Activated T-helper 2 cell treated with anti-CD3 and anti-CD28 coated beads, Interferon-gamma antibody, Interleukin-2, Interleukin-4, amounts not matched to agents 10 μg/mL and 5 μg/mL and 100 μg/mL, durations not matched to agents 14 hours and 24 hours and 36 hours (primary cell): ENCODE data around the gene CEBPZOS. TPM values are rescaled to one million over a fixed set of nuclear protein-coding genes. Genes with fewer than 3 reads are reported as not detected.

ENCODE experiments used
- DNase-seq: peaks from one replicate; pipeline ENCODE4 v3.0.0; 2021; ENCODE audit warnings: low spot score
- H3K27ac Mint-ChIP-seq: one replicate; pipeline ENCODE4 v1.8.0; 2021; ENCODE audit warnings: mixed read lengths
- H3K27me3 Mint-ChIP-seq: one replicate; pipeline ENCODE4 v1.8.0; 2021; ENCODE audit warnings: low read depth, mixed read lengths
- H3K36me3 Mint-ChIP-seq: one replicate; pipeline ENCODE4 v1.8.0; 2021; ENCODE audit warnings: low read depth, mixed read lengths
- H3K4me1 Mint-ChIP-seq: one replicate; pipeline ENCODE4 v1.8.0; 2021; ENCODE audit warnings: low read depth, mixed read lengths
- H3K4me3 Mint-ChIP-seq: one replicate; pipeline ENCODE4 v1.8.0; 2021; ENCODE audit warnings: low read depth, mild to moderate bottlenecking, moderate library complexity, mixed read lengths
- H3K9me3 Mint-ChIP-seq: one replicate; pipeline ENCODE4 v1.8.0; 2021; ENCODE audit warnings: mixed read lengths
- intact Hi-C: fragments of 100-400 bp; cut with micrococcal nuclease; formaldehyde crosslinking; loops from one replicate; pipeline ENCODE4 v1.15.1; 2023
- total RNA-seq: library from RNA; stranded (reverse); gene quantifications from 2 replicates; pipeline ENCODE4 v1.2.3, GENCODE V29; 2022

Gene CEBPZOS
- total RNA-seq, result 37.3 and 42.3 TPM in 2 replicates

DNA sequence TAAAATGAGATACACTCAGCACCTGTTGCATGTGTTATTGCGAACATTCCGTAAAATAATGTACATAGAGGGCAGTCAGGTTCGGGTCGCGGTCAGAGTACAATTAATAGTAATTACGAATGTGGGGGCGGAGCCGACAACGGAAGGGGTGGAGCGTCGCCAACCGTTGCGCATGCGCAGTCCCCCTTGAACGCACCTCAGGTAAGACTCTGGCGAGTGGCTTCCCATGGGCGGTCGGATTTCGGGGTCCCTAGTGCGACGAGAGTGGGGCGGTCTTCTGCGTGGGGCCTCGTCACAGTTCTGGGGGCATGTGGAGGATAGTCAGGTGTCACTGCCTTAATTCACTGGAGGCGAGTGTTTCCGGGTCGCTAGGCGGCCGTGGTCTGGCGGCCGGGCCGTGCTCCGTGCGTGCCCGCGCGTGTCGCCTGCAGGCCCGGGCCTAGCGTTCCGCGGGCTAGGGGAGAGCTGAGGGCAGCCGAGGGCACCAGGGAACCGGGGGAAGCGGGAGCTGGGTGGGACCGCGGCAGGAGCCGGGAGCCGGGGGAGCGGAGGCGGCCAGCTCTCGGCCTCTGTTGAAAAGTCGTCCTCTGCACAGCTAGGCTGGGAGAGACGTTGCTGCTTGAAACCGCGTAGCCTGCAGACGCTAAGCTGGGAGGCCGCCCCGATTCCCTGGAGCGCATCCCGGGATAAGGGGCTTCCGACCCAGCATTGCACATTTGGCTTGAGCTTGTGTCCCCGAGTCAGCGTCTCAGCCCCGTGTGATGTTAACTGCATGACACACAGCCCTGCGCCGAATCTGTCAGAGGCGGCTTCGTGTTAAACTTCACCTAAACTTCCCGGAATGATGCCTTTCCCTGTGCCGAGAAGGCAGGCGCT is at the start of gene CEBPZOS:
TSS of gene CEBPZOS (plus strand) at position 177 of the 876 bp plus-strand sequence. CDS start 3,209 bp downstream, outside the sequence.
- intact Hi-C loops, result loop anchor here (1.0 to 2.0 kb wide), 2 partner anchors 35 to 40 kb away; partner anchors contain the start of genes CEBPZ, EIF2AK2 and NDUFAF7
- peaks cover 24% of the 10 kb centered on the region for H3K4me1 Mint-ChIP-seq
- peaks cover 28% of the 10 kb centered on the region for H3K36me3 Mint-ChIP-seq
- peak; percentile 82 for DNase-seq
- H3K9me3 Mint-ChIP-seq, result no peaks in the 10 kb centered on the region
- H3K4me3 Mint-ChIP-seq, result peak within 1 kb of the TSS; percentile 96
- peak within 1 kb of the TSS; percentile 97 for H3K27ac Mint-ChIP-seq
- peaks cover 1% of the 10 kb centered on the region for H3K27me3 Mint-ChIP-seq

DNA sequence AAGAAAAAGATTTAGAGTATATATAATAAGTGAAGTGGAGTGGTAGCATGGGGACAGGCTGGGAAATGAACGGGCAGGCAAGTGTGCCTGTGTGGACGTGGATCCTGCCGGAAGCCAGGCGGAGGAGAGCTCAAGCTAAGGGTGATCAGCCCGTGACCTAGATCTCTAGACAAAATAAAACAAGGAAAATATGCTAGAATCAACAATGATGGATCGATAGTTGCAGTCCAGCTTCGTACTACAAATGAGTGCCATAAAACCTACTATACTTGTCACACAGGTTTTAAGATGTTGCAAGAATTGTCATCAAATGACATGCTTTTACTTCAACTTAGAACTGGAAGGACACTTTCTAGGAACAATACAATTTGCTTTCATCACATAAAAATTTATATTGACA is 48.0 kb upstream of the CEBPZOS start:
- DNase-seq, result no peak
- Mint-ChIP-seq H3K36me3 (peaks cover 66% of the 10 kb centered on the region), H3K9me3 (no peaks in the 10 kb centered on the region), H3K4me1 (peaks cover 31% of the 10 kb centered on the region), H3K27ac (no peak overlapping the region), H3K27me3 (no peaks in the 10 kb centered on the region), H3K4me3 (no peak overlapping the region)
- intact Hi-C loops, result no loop called here

DNA sequence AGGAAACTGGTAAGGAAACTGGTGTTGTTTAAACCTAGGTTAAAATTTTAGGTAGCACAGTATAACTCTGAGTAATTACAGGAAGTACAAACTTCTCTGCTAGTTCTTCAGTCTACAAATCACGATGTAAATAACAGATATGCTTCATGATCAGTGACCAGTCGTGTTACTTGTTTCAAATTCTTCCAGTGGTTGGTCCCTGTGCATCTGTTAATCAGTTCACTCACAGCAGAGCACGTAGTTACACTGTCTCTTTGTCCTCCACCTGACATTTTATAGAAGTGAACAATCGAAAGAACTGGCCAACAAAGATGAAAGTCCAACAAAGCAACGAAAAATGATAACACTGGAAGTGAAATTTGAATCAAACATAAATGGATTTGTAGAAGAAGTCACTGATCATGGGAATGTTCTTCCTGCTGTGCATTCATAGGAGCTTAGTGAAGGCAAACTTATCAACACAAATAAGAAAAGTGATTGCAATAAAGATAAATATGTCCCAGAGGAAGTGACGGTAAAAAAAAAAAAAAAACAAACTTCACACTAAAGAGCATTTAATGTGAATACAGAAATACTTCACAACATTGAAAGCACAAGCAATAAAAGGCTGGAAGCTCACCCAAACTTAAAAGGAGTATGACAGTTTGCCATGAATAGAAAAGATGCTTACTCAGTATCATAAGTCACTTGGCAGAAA is 46.5 kb upstream of the CEBPZOS start:
- Mint-ChIP-seq H3K27ac (peak overlapping the region; percentile 56), H3K4me1 (peaks cover 38% of the 10 kb centered on the region), H3K9me3 (peaks cover 1% of the 10 kb centered on the region), H3K4me3 (peak overlapping the region; percentile 7), H3K36me3 (peaks cover 79% of the 10 kb centered on the region), H3K27me3 (no peaks in the 10 kb centered on the region)
- no peak for DNase-seq
- intact Hi-C loops, result no loop called here

- peaks cover 68% of the 10 kb centered on the region for H3K36me3 Mint-ChIP-seq
- no peaks in the 10 kb centered on the region for H3K27me3 Mint-ChIP-seq
- intact Hi-C loops, result no loop called here
- H3K4me1 Mint-ChIP-seq, result peaks cover 56% of the 10 kb centered on the region
- H3K27ac Mint-ChIP-seq, result no peak overlapping the region
- no peak overlapping the region for H3K4me3 Mint-ChIP-seq
- peaks cover 5% of the 10 kb centered on the region for H3K9me3 Mint-ChIP-seq
- DNase-seq, result no peak
Measured at GRCh38 chr2:37153224-37153623, 43.1 kb upstream of the CEBPZOS start.

GRCh38 chr2:37154785-37155184 is 41.5 kb upstream of the CEBPZOS start:
- H3K27me3 Mint-ChIP-seq, result no peaks in the 10 kb centered on the region
- intact Hi-C loops, result loop anchor here (5.0 kb wide), 2 partner anchors 72 to 223 kb away; partner anchors contain the start of genes GPATCH11 and HEATR5B
- peaks cover 54% of the 10 kb centered on the region for H3K36me3 Mint-ChIP-seq
- peak overlapping the region; percentile 94 for H3K4me3 Mint-ChIP-seq
- peak overlapping the region; percentile 38 for H3K27ac Mint-ChIP-seq
- no peak for DNase-seq
- H3K9me3 Mint-ChIP-seq, result peaks cover 5% of the 10 kb centered on the region
- H3K4me1 Mint-ChIP-seq, result peaks cover 45% of the 10 kb centered on the region

DNA sequence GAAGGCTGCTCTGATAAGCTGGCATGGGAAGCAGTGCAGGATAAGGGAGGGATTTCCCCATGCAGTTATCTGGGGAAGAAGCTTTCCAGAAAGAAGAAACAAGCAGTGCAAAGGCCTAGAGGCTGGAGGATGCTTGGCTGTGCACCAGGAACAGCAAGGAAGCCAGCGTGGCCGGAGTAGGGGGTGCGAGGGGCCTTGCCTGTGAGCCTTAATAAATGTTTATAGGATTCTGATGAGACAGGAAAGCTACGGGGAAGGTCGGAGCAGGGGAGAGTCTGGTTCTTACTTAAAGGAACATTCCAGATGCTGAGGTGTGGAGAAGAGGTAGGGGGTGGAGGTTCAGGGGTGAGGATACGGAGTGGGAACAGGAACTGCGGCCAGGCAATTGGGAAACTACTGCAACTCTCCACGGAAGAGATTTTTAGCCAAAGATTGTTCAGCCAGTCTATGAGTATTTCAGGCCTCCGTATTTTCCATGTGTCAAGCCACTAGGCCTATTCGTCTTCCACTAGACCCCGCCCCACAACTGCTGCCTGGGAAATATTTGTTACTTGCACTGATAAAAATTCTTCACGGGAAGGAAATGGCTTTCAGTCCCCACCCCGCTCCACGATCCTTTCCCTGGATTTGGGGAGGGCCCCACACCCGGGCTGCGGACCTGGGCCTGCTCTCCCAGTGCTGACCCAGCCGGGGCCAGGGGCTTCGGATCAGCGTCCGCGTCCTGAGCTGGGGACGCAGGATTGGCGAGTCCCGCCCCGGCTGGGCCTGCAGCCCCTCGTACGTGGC is 40.0 kb upstream of the CEBPZOS start:
- peak overlapping the region; percentile 94 for H3K4me3 Mint-ChIP-seq
- no peak for DNase-seq
- peaks cover 45% of the 10 kb centered on the region for H3K36me3 Mint-ChIP-seq
- H3K27me3 Mint-ChIP-seq, result no peaks in the 10 kb centered on the region
- peak overlapping the region; percentile 92 for H3K27ac Mint-ChIP-seq
- peaks cover 5% of the 10 kb centered on the region for H3K9me3 Mint-ChIP-seq
- peaks cover 33% of the 10 kb centered on the region for H3K4me1 Mint-ChIP-seq
- intact Hi-C loops, result loop anchor here (1.0 to 5.0 kb wide), 4 partner anchors 41 to 221 kb away; partner anchors contain the start of genes CEBPZ, CEBPZOS, GPATCH11 and HEATR5B

GRCh38 chr2:37156857-37157714 is 39.2 kb upstream of the CEBPZOS start, which contains the start of gene EIF2AK2:
EIF2AK2 (minus strand) TSS chr2:37156980; CDS start chr2:37147806, 9,174 bp downstream.
- peak; percentile 83 for DNase-seq
- Mint-ChIP-seq H3K27ac (peak within 1 kb of the TSS; percentile 92), H3K9me3 (peaks cover 5% of the 10 kb centered on the region), H3K27me3 (no peaks in the 10 kb centered on the region), H3K36me3 (peaks cover 39% of the 10 kb centered on the region), H3K4me3 (peak within 1 kb of the TSS; percentile 94), H3K4me1 (peaks cover 33% of the 10 kb centered on the region)
- intact Hi-C loops, result loop anchor here (1.0 to 5.0 kb wide), 4 partner anchors 40 to 220 kb away; partner anchors contain the start of genes CEBPZ, CEBPZOS, GPATCH11 and HEATR5B

GRCh38 chr2:37164757-37165156 is 31.5 kb upstream of the CEBPZOS start:
- H3K9me3 Mint-ChIP-seq, result peaks cover 21% of the 10 kb centered on the region
- intact Hi-C loops, result loop anchor here (5.0 kb wide), 1 partner anchor 713 kb away; no protein-coding TSS in a partner anchor
- no peak for DNase-seq
- H3K4me1 Mint-ChIP-seq, result no peaks in the 10 kb centered on the region
- no peak overlapping the region for H3K4me3 Mint-ChIP-seq
- peaks cover 5% of the 10 kb centered on the region for H3K36me3 Mint-ChIP-seq
- peaks cover 1% of the 10 kb centered on the region for H3K27me3 Mint-ChIP-seq
- no peak overlapping the region for H3K27ac Mint-ChIP-seq

- Mint-ChIP-seq H3K4me3 (no peak overlapping the region), H3K9me3 (peaks cover 21% of the 10 kb centered on the region), H3K27ac (no peak overlapping the region), H3K27me3 (no peaks in the 10 kb centered on the region), H3K36me3 (peaks cover 5% of the 10 kb centered on the region), H3K4me1 (peaks cover 1% of the 10 kb centered on the region)
- DNase-seq, result no peak
- intact Hi-C loops, result loop anchor here (1.0 to 5.0 kb wide), 2 partner anchors 157 to 710 kb away; partner anchors contain the start of gene PRKD3
Measured at GRCh38 chr2:37167636-37168180, 28.6 kb upstream of the CEBPZOS start.

GRCh38 chr2:37168217-37168981 is 27.9 kb upstream of the CEBPZOS start:
- intact Hi-C loops, result loop anchor here (1.0 to 5.0 kb wide), 2 partner anchors 156 to 709 kb away; partner anchors contain the start of gene PRKD3
- Mint-ChIP-seq H3K9me3 (peaks cover 21% of the 10 kb centered on the region), H3K27me3 (peaks cover 2% of the 10 kb centered on the region), H3K36me3 (peaks cover 5% of the 10 kb centered on the region), H3K4me1 (peaks cover 1% of the 10 kb centered on the region), H3K27ac (no peak overlapping the region), H3K4me3 (no peak overlapping the region)
- DNase-seq, result no peak

GRCh38 chr2:37171624-37171950 is 24.7 kb upstream of the CEBPZOS start:
- Mint-ChIP-seq H3K4me3 (no peak overlapping the region), H3K9me3 (no peaks in the 10 kb centered on the region), H3K36me3 (no peaks in the 10 kb centered on the region), H3K27ac (no peak overlapping the region), H3K4me1 (peaks cover 1% of the 10 kb centered on the region), H3K27me3 (peaks cover 3% of the 10 kb centered on the region)
- intact Hi-C loops, result no loop called here
- no peak for DNase-seq
